Ectodermal cell (in vitro differentiated cells): ENCODE measurements around the gene ADI1.
A peak's percentile ranks its signal among the peaks of the same experiment; 100 is the strongest.

Source experiments
- H3K27ac ChIP-seq: 2 replicates; pipeline ENCODE4 v1.7.0; 2013; ENCODE audit warnings: mild to moderate bottlenecking, low read depth, low read length; ENCODE audit not compliant: insufficient read depth, poor library complexity, severe bottlenecking
- H3K27me3 ChIP-seq: 2 replicates; pipeline ENCODE4 v1.7.0; 2013; ENCODE audit warnings: mild to moderate bottlenecking, low read length; ENCODE audit not compliant: insufficient read depth, control insufficient read depth, poor library complexity, severe bottlenecking
- H3K36me3 ChIP-seq: one replicate; pipeline ENCODE4 v1.7.0; 2013; ENCODE audit warnings: low read length; ENCODE audit not compliant: control insufficient read depth, insufficient read depth
- H3K4me1 ChIP-seq: one replicate; pipeline ENCODE4 v1.7.0; 2013; ENCODE audit warnings: low read length; ENCODE audit not compliant: control insufficient read depth, insufficient read depth
- H3K4me3 ChIP-seq: 2 replicates; pipeline ENCODE4 v1.7.0; 2013; ENCODE audit warnings: low read depth, low read length, control low read depth; ENCODE audit not compliant: insufficient read depth
- H3K9me3 ChIP-seq: 2 replicates; pipeline ENCODE4 v1.7.0; 2013; ENCODE audit warnings: mild to moderate bottlenecking, low read length, moderate library complexity; ENCODE audit not compliant: control insufficient read depth
- WGBS, 2 experiments: methylation state at CpG; one replicate each; pipeline ENCODE4 v1.1.7; 2013; ENCODE audit warnings: missing lambda C conversion rate in 2 of 2; 5-methylcytosine and 5-hydroxymethylcytosine counted together

ADI1 gene

DNA sequence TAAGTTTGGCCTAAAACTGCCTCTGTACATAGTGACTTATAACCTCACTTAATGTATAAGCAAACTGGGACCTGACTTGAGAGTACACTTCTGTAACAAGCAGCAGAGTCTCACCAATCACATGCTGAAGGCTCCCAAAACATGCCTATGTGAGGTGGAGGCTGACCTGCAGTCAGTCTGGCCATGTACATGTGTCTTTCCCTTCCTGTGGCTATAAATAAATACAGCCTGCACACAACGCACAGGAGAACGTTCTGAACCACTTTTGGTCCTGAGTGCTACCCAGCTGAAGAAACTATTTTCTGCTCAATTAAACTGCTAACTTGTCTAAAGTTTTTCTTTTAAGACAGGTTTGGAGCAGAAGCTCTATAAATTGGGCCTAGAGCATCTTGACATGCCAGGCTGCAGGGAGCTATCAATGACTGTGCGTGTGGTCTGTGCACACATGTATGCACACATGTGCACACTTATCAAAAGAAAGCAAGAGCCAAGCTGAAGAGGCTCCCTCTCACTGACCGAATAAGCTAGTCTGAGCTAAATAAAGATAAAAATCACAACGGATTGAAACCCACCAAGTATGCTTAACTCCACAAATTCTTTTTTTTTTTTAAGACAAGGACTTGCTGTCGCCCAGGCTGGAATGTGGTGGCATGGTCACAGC, 23.8 kb upstream of the ADI1 start:
- WGBS, 2 experiments: 93 to 94% methylated on average over 6 of the region's 6 CpGs
- Histone ChIP-seq H3K36me3 (peaks cover 40% of the 10 kb centered on the region), H3K9me3 (no peaks in the 10 kb centered on the region), H3K4me3 (no peak overlapping the region), H3K4me1 (no peaks in the 10 kb centered on the region), H3K27me3 (no peaks in the 10 kb centered on the region), H3K27ac (no peak overlapping the region)

DNA sequence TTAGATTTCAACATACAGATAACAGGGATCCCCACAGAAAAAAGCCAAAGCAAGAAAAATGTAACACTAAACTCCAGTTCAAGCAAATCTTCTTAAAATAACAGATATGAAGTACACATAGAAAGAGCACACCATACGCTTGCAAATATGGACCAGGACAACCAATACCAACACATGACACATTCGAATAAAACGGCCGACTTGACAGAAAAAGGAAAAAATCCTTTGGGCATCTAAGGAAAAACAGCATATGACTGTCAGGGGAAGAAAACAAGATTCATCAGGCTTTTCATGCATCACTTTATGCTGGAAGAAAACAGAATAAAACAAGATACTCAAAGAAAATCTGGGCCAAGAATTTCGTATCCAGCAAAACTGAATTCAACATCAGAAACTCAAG, 22.8 kb upstream of the ADI1 start:
- no peak overlapping the region for H3K4me3 ChIP-seq
- no peaks in the 10 kb centered on the region for H3K9me3 ChIP-seq
- no peaks in the 10 kb centered on the region for H3K27me3 ChIP-seq
- peaks cover 32% of the 10 kb centered on the region for H3K36me3 ChIP-seq
- H3K4me1 ChIP-seq: no peaks in the 10 kb centered on the region
- WGBS, 2 experiments: 93 to 95% methylated on average over 5 of the region's 5 CpGs
- no peak overlapping the region for H3K27ac ChIP-seq

- WGBS, 2 experiments: 93 to 96% methylated on average over 9 of the region's 9 CpGs
- Histone ChIP-seq H3K27ac (no peak overlapping the region), H3K27me3 (no peaks in the 10 kb centered on the region), H3K4me3 (no peak overlapping the region), H3K4me1 (no peaks in the 10 kb centered on the region), H3K9me3 (no peaks in the 10 kb centered on the region), H3K36me3 (peaks cover 13% of the 10 kb centered on the region)
Observed at GRCh38 chr2:3539836-3540235, 20.5 kb upstream of the ADI1 start.

DNA sequence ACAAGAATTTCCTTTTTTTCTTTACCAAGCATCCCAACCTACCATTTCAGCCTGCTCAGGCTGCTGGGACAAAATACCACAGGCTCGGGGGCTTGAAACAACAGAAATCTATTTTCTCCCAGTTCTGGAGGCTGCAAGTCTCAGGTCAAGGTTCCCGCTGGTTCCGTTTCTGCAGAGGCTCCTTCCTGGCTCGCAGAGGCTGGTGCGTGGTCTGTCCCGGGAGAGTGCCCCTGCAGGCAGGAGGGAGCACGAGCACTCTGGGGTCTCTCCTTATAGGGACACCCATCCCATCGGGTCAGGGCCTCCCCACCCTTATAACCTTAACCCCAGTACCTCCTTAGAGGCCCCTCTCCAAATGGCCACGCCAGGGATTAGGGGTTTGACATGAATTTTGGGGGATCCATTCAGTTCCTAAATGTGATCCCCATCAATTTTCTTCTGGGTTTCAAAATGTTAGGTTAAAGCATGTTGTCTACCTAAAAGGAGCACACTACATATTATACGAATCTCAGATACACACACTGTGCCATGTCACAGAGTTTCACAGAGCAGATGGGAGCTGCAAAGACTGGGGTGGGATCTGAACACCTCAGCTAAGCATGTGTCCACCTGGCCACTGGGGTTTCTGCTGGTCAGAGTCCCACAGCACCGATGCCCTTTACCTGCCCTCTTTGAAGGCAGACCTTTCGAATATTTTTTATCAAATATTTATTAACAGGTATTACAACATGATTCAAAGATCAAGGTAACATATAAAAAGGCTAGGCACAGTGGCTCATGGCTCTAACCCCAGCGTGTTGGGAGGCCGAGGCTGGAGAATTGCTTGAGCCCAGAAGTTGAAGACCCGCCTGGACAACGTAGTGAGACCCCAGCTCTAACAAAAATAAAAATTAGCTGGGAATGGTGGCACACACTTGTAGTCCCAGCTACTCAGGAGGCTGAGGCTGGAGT, 17.6 kb upstream of the ADI1 start:
- 71 to 77% methylated on average over 15 to 16 of the region's 16 CpGs for WGBS, 2 experiments
- peak overlapping the region; percentile 2 for H3K4me3 ChIP-seq
- no peak overlapping the region for H3K27ac ChIP-seq
- H3K27me3 ChIP-seq: no peaks in the 10 kb centered on the region
- H3K9me3 ChIP-seq: no peaks in the 10 kb centered on the region
- H3K4me1 ChIP-seq: no peaks in the 10 kb centered on the region
- H3K36me3 ChIP-seq: peaks cover 13% of the 10 kb centered on the region

- WGBS, 2 experiments: 72 to 79% methylated on average over 24 of the region's 24 CpGs
- peak overlapping the region; percentile 2 for H3K4me3 ChIP-seq
- H3K9me3 ChIP-seq: no peaks in the 10 kb centered on the region
- peaks cover 10% of the 10 kb centered on the region for H3K36me3 ChIP-seq
- H3K27me3 ChIP-seq: no peaks in the 10 kb centered on the region
- no peaks in the 10 kb centered on the region for H3K4me1 ChIP-seq
- no peak overlapping the region for H3K27ac ChIP-seq
Observed at GRCh38 chr2:3535794-3536681, 16.7 kb upstream of the ADI1 start.

DNA sequence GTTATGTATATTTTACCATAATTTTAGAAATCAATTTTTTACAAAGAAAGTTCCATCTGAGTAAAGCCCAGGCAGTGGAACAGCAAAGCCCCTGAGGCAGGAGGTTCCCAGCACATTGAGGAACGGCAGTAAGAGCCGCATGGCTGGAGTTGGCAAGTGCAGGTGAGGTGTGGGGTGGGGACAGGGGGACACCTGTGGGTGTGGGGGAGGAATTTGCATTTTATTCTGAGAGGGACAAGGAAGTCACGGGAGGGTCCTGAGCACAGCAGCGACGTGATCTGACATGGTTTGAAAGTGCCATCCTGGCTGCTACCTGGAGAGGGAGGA, 16.1 kb upstream of the ADI1 start:
- WGBS, 2 experiments: 93 to 94% methylated on average over 5 of the region's 5 CpGs
- Histone ChIP-seq H3K36me3 (peaks cover 10% of the 10 kb centered on the region), H3K9me3 (no peaks in the 10 kb centered on the region), H3K27me3 (no peaks in the 10 kb centered on the region), H3K4me3 (no peak overlapping the region), H3K27ac (no peak overlapping the region), H3K4me1 (no peaks in the 10 kb centered on the region)

DNA sequence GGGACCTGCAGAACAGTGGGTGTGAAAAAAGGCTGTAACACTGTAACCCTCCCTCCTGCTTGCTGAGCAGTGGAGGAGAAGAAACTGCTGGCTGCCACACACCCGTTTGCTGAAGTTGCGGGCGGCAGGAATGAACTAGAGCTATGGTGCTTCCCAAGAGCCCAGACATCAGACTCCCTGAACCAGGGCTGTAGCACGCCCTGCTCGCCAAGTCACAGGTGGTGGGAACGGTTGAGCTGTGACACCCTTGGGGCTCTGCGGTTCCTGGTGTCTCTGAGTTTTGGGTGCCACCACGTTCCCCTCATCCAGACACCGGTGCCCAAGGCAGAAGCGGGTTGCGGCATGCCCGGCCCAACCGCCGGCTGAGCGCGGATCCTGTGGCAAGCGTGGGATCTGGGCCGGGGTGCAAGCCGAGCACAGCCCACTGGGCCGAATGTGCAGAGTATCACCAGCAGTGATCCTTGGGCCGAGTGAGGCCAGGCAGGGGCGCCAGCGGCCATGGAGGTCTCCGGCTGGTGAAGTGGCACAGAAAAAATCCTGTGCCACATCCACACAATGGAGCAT, 15.0 kb upstream of the ADI1 start:
- no peaks in the 10 kb centered on the region for H3K9me3 ChIP-seq
- H3K36me3 ChIP-seq: peaks cover 5% of the 10 kb centered on the region
- H3K4me3 ChIP-seq: no peak overlapping the region
- no peaks in the 10 kb centered on the region for H3K4me1 ChIP-seq
- no peak overlapping the region for H3K27ac ChIP-seq
- no peaks in the 10 kb centered on the region for H3K27me3 ChIP-seq
- WGBS, 2 experiments: 92 to 93% methylated on average over 24 of the region's 24 CpGs

DNA sequence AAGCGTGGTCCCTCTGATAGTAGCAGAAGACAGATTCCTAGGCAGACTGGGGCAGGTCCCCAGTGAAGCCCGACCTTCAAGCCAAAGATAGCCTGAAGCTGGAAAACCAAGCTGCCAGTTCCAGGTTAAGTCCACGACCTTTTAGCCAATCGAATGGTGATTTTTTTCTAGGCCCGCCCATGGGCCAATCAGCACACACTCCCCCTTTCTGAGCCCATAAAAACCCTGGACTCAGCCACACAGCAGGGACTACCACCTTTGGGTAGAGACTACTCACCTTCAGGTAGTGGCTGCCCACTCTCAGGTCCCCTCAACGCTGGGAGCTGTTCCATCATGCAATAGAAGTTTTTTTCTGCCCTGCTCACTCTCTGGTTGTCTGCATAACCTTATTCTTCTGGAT, 14.5 kb upstream of the ADI1 start:
- 91 to 93% methylated on average over 6 of the region's 6 CpGs for WGBS, 2 experiments
- Histone ChIP-seq H3K4me1 (no peaks in the 10 kb centered on the region), H3K27ac (no peak overlapping the region), H3K27me3 (no peaks in the 10 kb centered on the region), H3K4me3 (no peak overlapping the region), H3K9me3 (no peaks in the 10 kb centered on the region), H3K36me3 (peaks cover 5% of the 10 kb centered on the region)

DNA sequence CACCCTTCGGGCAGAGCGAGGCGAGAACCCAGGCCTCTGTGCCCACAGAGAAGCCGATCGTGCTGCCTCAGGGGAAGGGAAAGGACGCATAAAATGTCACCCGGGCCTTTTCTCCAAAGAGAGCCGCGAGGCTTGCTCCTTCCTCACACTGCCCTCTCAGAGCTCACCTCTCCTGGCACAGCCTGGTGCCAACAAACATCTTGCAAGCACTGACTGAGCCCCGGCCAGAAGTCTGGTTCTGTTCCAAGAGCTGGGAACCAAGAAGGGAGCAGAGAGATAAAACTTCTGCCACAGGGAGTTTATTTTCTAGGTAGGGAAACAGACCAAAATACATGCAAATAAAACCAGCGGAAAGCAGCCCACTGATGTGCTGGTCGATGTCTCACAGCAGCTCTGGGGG, 13.6 kb upstream of the ADI1 start:
- H3K27ac ChIP-seq: no peak overlapping the region
- H3K36me3 ChIP-seq: peaks cover 5% of the 10 kb centered on the region
- no peaks in the 10 kb centered on the region for H3K4me1 ChIP-seq
- H3K27me3 ChIP-seq: no peaks in the 10 kb centered on the region
- H3K9me3 ChIP-seq: no peaks in the 10 kb centered on the region
- no peak overlapping the region for H3K4me3 ChIP-seq
- 94 to 96% methylated on average over 12 of the region's 12 CpGs for WGBS, 2 experiments
